Measurements from ENCODE around the gene TMEM151B. TPM values are rescaled to one million over a fixed set of nuclear protein-coding genes. Genes with fewer than 3 reads are reported as not detected.

The TMEM151B gene
- total and polyA plus RNA-seq, 9 of the 15 experiments (the other 6 are each of a cell fraction or from before 2014, with no cell fraction given) = not detected

DNA sequence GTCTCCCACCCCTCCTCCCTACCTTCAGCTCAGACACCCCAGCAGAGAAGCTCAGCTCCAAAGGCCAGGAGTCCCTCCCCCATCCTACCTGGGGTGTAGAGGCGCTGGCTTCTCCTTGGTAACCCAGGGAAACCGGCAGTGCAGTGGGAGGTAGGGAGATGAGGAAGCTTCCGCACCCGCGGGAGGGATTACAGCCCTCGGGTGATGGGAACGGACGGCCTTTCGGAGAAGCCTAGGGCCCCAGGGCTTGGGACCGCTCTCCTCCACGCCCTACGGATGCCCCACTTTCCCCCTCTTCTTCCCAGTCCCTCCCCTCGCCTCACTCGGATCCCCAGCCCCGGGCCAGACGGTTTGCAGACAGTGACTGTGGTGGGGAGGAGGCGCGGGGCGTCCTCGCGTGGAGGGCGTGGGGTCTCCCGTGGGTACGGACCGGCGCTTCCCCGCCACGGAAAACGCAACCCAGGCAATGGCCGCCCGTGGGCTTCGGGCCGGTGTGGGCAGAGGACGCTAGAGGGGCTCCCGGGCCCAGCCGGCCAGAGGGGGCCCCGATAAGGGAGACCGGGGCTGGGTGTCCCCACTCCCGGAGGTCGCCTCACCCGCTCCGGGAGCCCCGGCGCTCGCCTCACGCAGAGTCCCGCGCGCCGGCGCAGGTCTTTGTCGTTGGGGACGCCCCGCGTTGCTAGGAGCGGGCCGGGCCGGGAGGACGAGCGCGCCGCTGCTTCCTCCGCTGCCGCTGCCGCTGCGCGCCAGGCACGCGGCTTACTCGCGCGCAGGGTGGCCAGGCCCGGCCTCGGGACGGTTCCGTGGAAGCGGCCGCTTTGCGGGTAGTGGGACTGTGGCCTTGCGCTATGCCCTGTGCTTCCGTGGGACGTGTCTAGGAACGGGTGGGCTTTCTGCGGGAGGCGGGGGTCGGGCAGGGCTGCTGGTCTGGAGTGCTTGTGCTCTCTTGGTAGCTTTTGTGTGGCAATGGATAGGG lies 27.1 kb downstream of the TMEM151B start (continued):
- TF ChIP-seq UBTF (IDR thresholded peaks at IDR 0.05; ENCODE audit: borderline replicate concordance in 1 of 2, low read depth in 2 of 2, low read length in 2 of 2) = 0 out of 4 replicates have a peak, but pooled peaks of 1 of the 2 experiments have one; percentile 29
- no peak for TF ChIP-seq FOXK2 (conservative IDR thresholded peaks at IDR 0.05 in 1 of 2, IDR thresholded peaks at IDR 0.05 in 1 of 2; ENCODE audit: low read depth in 2 of 2)
- peak; percentile 24 for TF ChIP-seq FIP1L1 (IDR thresholded peaks at IDR 0.05; ENCODE audit: low read depth, low read length, poor library complexity, severe bottlenecking)
- peak in 1 of 2 experiments; percentile 81; a peak in 1 of 4 replicates for TF ChIP-seq SIN3A (IDR thresholded peaks at IDR 0.05; ENCODE audit: borderline replicate concordance in 2 of 2, control insufficient read depth in 1 of 2, low read depth in 2 of 2, low read length in 2 of 2)
- TF ChIP-seq MAZ (CRISPR knock-in tag; conservative IDR thresholded peaks at IDR 0.05 in 1 of 2, IDR thresholded peaks at IDR 0.05 in 1 of 2) = peak in 1 of 2 experiments; percentile 50; a peak in 1 of 4 replicates
- no peak for TF ChIP-seq SIRT6 (IDR thresholded peaks at IDR 0.05; ENCODE audit: low read depth, low read length)
- no peak for TF ChIP-seq E4F1 (CRISPR knock-in tag; IDR thresholded peaks at IDR 0.05; ENCODE audit: borderline replicate concordance)
- no peak for TF ChIP-seq RBM14 (IDR thresholded peaks at IDR 0.05; ENCODE audit: borderline replicate concordance, insufficient read depth, low read depth, low read length)
- peak; percentile 62 for TF ChIP-seq SUPT5H (IDR thresholded peaks at IDR 0.05)
- peak; percentile 58 for TF ChIP-seq POLR2B (IDR thresholded peaks at IDR 0.05; ENCODE audit: low read depth, partially characterized antibody)
- TF ChIP-seq ZNF274 (IDR thresholded peaks at IDR 0.05; ENCODE audit: borderline replicate concordance, low read depth, low read length) = no peak
- TF ChIP-seq ZC3H8 (IDR thresholded peaks at IDR 0.05) = no peak
- no peak for TF ChIP-seq ZNF583 (CRISPR knock-in tag; IDR thresholded peaks at IDR 0.05)
- no peak for TF ChIP-seq ZNF740 (CRISPR knock-in tag; IDR thresholded peaks at IDR 0.05)
- TF ChIP-seq ZNF740 (tag; IDR thresholded peaks at IDR 0.05) = no peak

Data from K562 (cell line).